HepG2 (cell line): ENCODE data around the gene NUBP2. TPM values are rescaled to one million over a fixed set of nuclear protein-coding genes. Genes with fewer than 3 reads are reported as not detected.

Source experiments
- BCL3 ChIP-seq: sonication (generic); formaldehyde crosslinking; IDR thresholded peaks from 2 replicates; pipeline ENCODE4 v1.5.1; 2020; ENCODE audit warnings: mild to moderate bottlenecking, missing genetic modification reagents, moderate library complexity
- DRAP1 ChIP-seq: IDR thresholded peaks from 2 replicates; pipeline ENCODE4 v1.6.1; 2016; ENCODE audit warnings: missing genetic modification reagents, missing compliant biosample characterization
- EED ChIP-seq: sonication (generic); formaldehyde crosslinking; IDR thresholded peaks from 2 replicates; pipeline ENCODE4 v1.5.0; 2020; ENCODE audit warnings: mild to moderate bottlenecking, missing genetic modification reagents
- ESRRA ChIP-seq: sonication (generic); formaldehyde crosslinking; IDR thresholded peaks from 2 replicates; pipeline ENCODE4 v1.5.1; 2020; ENCODE audit warnings: mild to moderate bottlenecking, low read depth, missing genetic modification reagents
- GPBP1L1 ChIP-seq: sonication (generic); formaldehyde crosslinking; IDR thresholded peaks from 2 replicates; pipeline ENCODE4 v1.5.0; 2020; ENCODE audit warnings: mild to moderate bottlenecking, missing genetic modification reagents
- GZF1 ChIP-seq: sonication (generic); formaldehyde crosslinking; IDR thresholded peaks from 2 replicates; pipeline ENCODE4 v1.5.1; 2020; ENCODE audit warnings: mild to moderate bottlenecking, missing genetic modification reagents
- HIVEP1 ChIP-seq: sonication (generic); formaldehyde crosslinking; IDR thresholded peaks from 2 replicates; pipeline ENCODE4 v1.4.0; 2020; ENCODE audit warnings: mild to moderate bottlenecking, missing genetic modification reagents
- NFE2L1 ChIP-seq: sonication (generic); formaldehyde crosslinking; IDR thresholded peaks from 2 replicates; pipeline ENCODE4 v1.4.0; 2020; ENCODE audit warnings: missing genetic modification reagents, mild to moderate bottlenecking, borderline replicate concordance
- NONO ChIP-seq, 2 experiments: fragments of 450-650 bp in 1 of 2; sonication (generic) in 1 of 2; formaldehyde crosslinking in 1 of 2; IDR thresholded peaks in 1 of 2; conservative IDR thresholded peaks in 1 of 2; 2 replicates each; pipeline versions ENCODE4 v1.6.1 to v1.8.0; 2017 to 2022; ENCODE audit warnings: mild to moderate bottlenecking in 1 of 2, missing genetic modification reagents in 1 of 2, moderate library complexity in 1 of 2
- NR2C2 ChIP-seq: sonication (generic); formaldehyde crosslinking; IDR thresholded peaks from 2 replicates; pipeline ENCODE4 v1.4.0; 2020; ENCODE audit warnings: missing genetic modification reagents, mild to moderate bottlenecking, moderate library complexity, borderline replicate concordance
- PBX2 ChIP-seq: IDR thresholded peaks from 2 replicates; pipeline ENCODE4 v1.6.1; 2016; ENCODE audit warnings: control low read depth
- RFX1 ChIP-seq: fragments of 450-650 bp; IDR thresholded peaks from 2 replicates; pipeline ENCODE4 v1.6.1; 2017
- SMAD3 ChIP-seq: sonication (generic); formaldehyde crosslinking; IDR thresholded peaks from 2 replicates; pipeline ENCODE4 v1.4.0; 2020; ENCODE audit warnings: missing genetic modification reagents
- ZFP90 ChIP-seq: sonication (generic); formaldehyde crosslinking; IDR thresholded peaks from 2 replicates; pipeline ENCODE4 v1.8.0; 2022; ENCODE audit warnings: missing genetic modification reagents, mild to moderate bottlenecking, inconsistent platforms, borderline replicate concordance
- ZNF136 ChIP-seq: sonication (generic); formaldehyde crosslinking; IDR thresholded peaks from 2 replicates; pipeline ENCODE4 v1.8.1; 2022; ENCODE audit warnings: low read depth, mild to moderate bottlenecking, moderate library complexity, missing genetic modification reagents
- ZNF792 ChIP-seq: IDR thresholded peaks from 2 replicates; pipeline ENCODE4 v1.6.1; 2016
- polyA plus RNA-seq, 8 experiments: library from polyadenylated mRNA; depleted of rRNA in 3 of 8; stranded (reverse) in 7 of 8; unstranded in 1 of 8; fragments of >200 nt; fragmentation: Illumina TruSeq in 4 of 8; extraction: Trizol in 4 of 8; gene quantifications; 2 replicates each; pipeline versions ENCODE4 v1.2.1 to v1.2.3, GENCODE V29; 2011 to 2016; ENCODE audit warnings: low read depth in 4 of 8, missing spikeins in 1 of 8, mixed read lengths in 1 of 8; ENCODE audit not compliant: insufficient read depth in 1 of 8
- total RNA-seq, 5 experiments: library from RNA; depleted of rRNA; stranded (reverse); fragments of >200 nt; fragmentation: Illumina TruSeq; extraction: Trizol; gene quantifications; 2 replicates each; pipeline ENCODE4 v1.2.3, GENCODE V29; 2016; ENCODE audit warnings: low read depth in 1 of 5

The NUBP2 gene
- total and polyA plus RNA-seq, 2 of the 13 experiments (the other 11 are each of a cell fraction or from before 2014, with no cell fraction given) = 25.7 to 61.5 TPM

- TF ChIP-seq GZF1 (CRISPR knock-in tag) = no peak
- peak; percentile 32; the same call in 1 of the 2 replicates for TF ChIP-seq ZFP90 (CRISPR knock-in tag)
- TF ChIP-seq ZNF136 (CRISPR knock-in tag) = peak; percentile 67; the same call in 1 of the 2 replicates
- peak; percentile 71; the same call in 1 of the 2 replicates for TF ChIP-seq ESRRA
- no peak for TF ChIP-seq NONO (IDR thresholded peaks at IDR 0.05)
- TF ChIP-seq NONO (CRISPR knock-in tag; conservative IDR thresholded peaks at IDR 0.05) = peak; percentile 90
- TF ChIP-seq PBX2 = no peak
- no peak for TF ChIP-seq NFE2L1 (CRISPR knock-in tag)
- peak; percentile 79 for TF ChIP-seq HIVEP1 (CRISPR knock-in tag)
- peak; percentile 93; the same call in 1 of the 2 replicates for TF ChIP-seq EED
- peak; percentile 96 for TF ChIP-seq BCL3 (CRISPR knock-in tag)
- no peak for TF ChIP-seq GPBP1L1
- TF ChIP-seq DRAP1 (CRISPR knock-in tag) = peak; percentile 84
- peak; percentile 85 for TF ChIP-seq NR2C2
- peak; percentile 81; the same call in 1 of the 2 replicates for TF ChIP-seq ZNF792 (CRISPR knock-in tag)
- no peak for TF ChIP-seq RFX1
- TF ChIP-seq SMAD3 (CRISPR knock-in tag) = peak; percentile 86
Measured at GRCh38 chr16:1826691-1827573, 44.2 kb downstream of the NUBP2 start, which contains the start of the genes FAHD1 and HAGH (continued).
